B cell (primary cell): ENCODE results near the gene RBPJ. TPM values are rescaled to one million over a fixed set of nuclear protein-coding genes. Genes with fewer than 3 reads are reported as not detected.

Source experiments
- ATAC-seq: fragments of 200-7000 bp; cut with Tn5 transposase; one replicate; pipeline ENCODE4 v1.10.0; 2021; ENCODE audit warnings: low read depth, mild to moderate bottlenecking, moderate number of reproducible peaks, moderate library complexity
- CTCF ChIA-PET: fragments of 350-600 bp; sonication (Branson Sonifier 250); formaldehyde crosslinking; loops from one replicate; lab custom pipeline; 2021; ENCODE audit warnings: antibody characterized with exemption, inconsistent platforms; lab: Charles Lee
- POLR2A ChIA-PET: fragments of 350-600 bp; sonication (Branson Sonifier 250); formaldehyde crosslinking; loops from one replicate; lab custom pipeline; 2021; ENCODE audit warnings: antibody characterized with exemption; lab: Charles Lee
- DNase-seq: peaks from one replicate; pipeline ENCODE4 v3.0.0; 2013
- H2AFZ ChIP-seq: 2 replicates; pipeline ENCODE4 v1.6.1; 2012; ENCODE audit warnings: mild to moderate bottlenecking, low read depth, low read length; ENCODE audit not compliant: insufficient read depth, poor library complexity, severe bottlenecking
- H3K27ac ChIP-seq, 2 donors: 1 replicate in 1 of 2; 2 replicates in 1 of 2; pipeline ENCODE4 v1.5.1; 2012 to 2013; ENCODE audit warnings: low read length in 2 of 2, mild to moderate bottlenecking in 2 of 2, moderate library complexity in 1 of 2
- H3K27me3 ChIP-seq, 4 experiments: fragments of 200-600 bp in 1 of 4; sonication (generic) in 1 of 4; replicated peaks in 1 of 4; 1 replicate in 2 of 4; 2 replicates in 2 of 4; pipeline versions ENCODE4 v1.6.1 to v1.7.0; 2013 to 2016; ENCODE audit warnings: low read length in 3 of 4, mild to moderate bottlenecking in 2 of 4, mixed read lengths in 1 of 4, moderate library complexity in 1 of 4; ENCODE audit not compliant: insufficient read depth in 4 of 4, control insufficient read depth in 3 of 4; ENCODE audit errors: control extremely low read depth in 1 of 4
- H3K36me3 ChIP-seq, 2 experiments: replicated peaks in 1 of 2; 1 replicate in 1 of 2; 2 replicates in 1 of 2; pipeline versions ENCODE4 v1.6.1 to v1.7.1; 2013; ENCODE audit warnings: low read length in 1 of 2; ENCODE audit not compliant: insufficient read depth in 2 of 2, control insufficient read depth in 1 of 2; ENCODE audit errors: control extremely low read depth in 1 of 2, extremely low read depth in 1 of 2
- H3K4me1 ChIP-seq, 2 donors: fragments of 200-600 bp in 1 of 2; sonication (generic) in 1 of 2; 1 replicate in 1 of 2; 2 replicates in 1 of 2; pipeline versions ENCODE4 v1.5.1 to v1.6.1; 2013 to 2017; ENCODE audit warnings: low read length in 2 of 2; ENCODE audit not compliant: control insufficient read depth in 2 of 2, insufficient read depth in 2 of 2
- H3K4me2 ChIP-seq: replicated peaks from 2 replicates; pipeline ENCODE3; 2012; ENCODE audit warnings: mild to moderate bottlenecking, low read depth, low read length; ENCODE audit not compliant: poor library complexity, severe bottlenecking
- H3K4me3 ChIP-seq, 5 experiments: fragments of 200-600 bp in 1 of 5; sonication (generic) in 1 of 5; 1 replicate in 3 of 5; 2 replicates in 2 of 5; pipeline versions ENCODE4 v1.5.1 to v1.7.0; 2011 to 2016; ENCODE audit warnings: low read length in 4 of 5, mild to moderate bottlenecking in 4 of 5, low read depth in 2 of 5, control low read depth in 1 of 5, moderate library complexity in 1 of 5; ENCODE audit not compliant: insufficient read depth in 1 of 5; ENCODE audit errors: control extremely low read depth in 1 of 5, extremely low read depth in 1 of 5
- H3K79me2 ChIP-seq: fragments of 200-600 bp; sonication (generic); one replicate; pipeline ENCODE4 v1.6.0; 2016; ENCODE audit warnings: low read length; ENCODE audit not compliant: control insufficient read depth, insufficient read depth
- H3K9ac ChIP-seq: fragments of 200-600 bp; sonication (generic); 2 replicates; pipeline ENCODE4 v1.6.1; 2017; ENCODE audit warnings: mild to moderate bottlenecking, low read length, moderate library complexity
- H3K9me3 ChIP-seq, 3 donors: one replicate each; pipeline versions ENCODE4 v1.6.1 to v1.7.1; 2013; ENCODE audit warnings: low read length in 2 of 3; ENCODE audit not compliant: control insufficient read depth in 2 of 3, insufficient read depth in 1 of 3; ENCODE audit errors: control extremely low read depth in 1 of 3
- H4K20me1 ChIP-seq: 2 replicates; pipeline ENCODE4 v1.6.0; 2012; ENCODE audit warnings: mild to moderate bottlenecking, low read length; ENCODE audit not compliant: insufficient read depth, control insufficient read depth, poor library complexity, severe bottlenecking
- H3K27ac Mint-ChIP-seq: one replicate; pipeline ENCODE4 v1.8.0; 2021; ENCODE audit warnings: mixed read lengths
- H3K27me3 Mint-ChIP-seq: one replicate; pipeline ENCODE4 v1.8.0; 2021; ENCODE audit warnings: mixed read lengths
- H3K4me1 Mint-ChIP-seq: one replicate; pipeline ENCODE4 v1.8.0; 2021; ENCODE audit warnings: mixed read lengths
- H3K4me3 Mint-ChIP-seq: one replicate; pipeline ENCODE4 v1.8.0; 2021; ENCODE audit warnings: mixed read lengths
- H3K9me3 Mint-ChIP-seq: one replicate; pipeline ENCODE4 v1.8.0; 2022; ENCODE audit warnings: mixed read lengths; ENCODE audit not compliant: insufficient read depth
- CTCF ChIP-seq: fragments of 200-600 bp; IDR thresholded peaks from one replicate; pipeline ENCODE4 v1.8.0; 2022; ENCODE audit warnings: antibody characterized with exemption, mild to moderate bottlenecking
- EZH2 ChIP-seq: IDR thresholded peaks from 2 replicates; pipeline ENCODE4 v1.6.1; 2012; ENCODE audit warnings: borderline replicate concordance, low read depth, mild to moderate bottlenecking, moderate library complexity, low read length; ENCODE audit not compliant: insufficient read depth, poor library complexity, severe bottlenecking
- WGBS: methylation state at CpG from one replicate; pipeline ENCODE4 v1.1.5; 2013; ENCODE audit warnings: missing lambda C conversion rate; ENCODE audit not compliant: insufficient coverage; 5-methylcytosine and 5-hydroxymethylcytosine counted together
- intact Hi-C: fragments of 100-400 bp; cut with micrococcal nuclease; formaldehyde crosslinking; loops from one replicate; pipeline ENCODE4 v1.10.0; 2022
- polyA plus RNA-seq: library from polyadenylated mRNA; depleted of rRNA; stranded (reverse); fragments of >200 nt; gene quantifications from 2 replicates; pipeline ENCODE4 v1.2.3, GENCODE V29; 2012
- total RNA-seq, 2 donors: library from RNA; stranded (reverse); fragments of 120-200 nt in 1 of 2; gene quantifications; 1 replicate in 1 of 2; 2 replicates in 1 of 2; pipeline versions ENCODE4 v1.2.3 to v1.2.4, GENCODE V29; 2013 to 2022

RBPJ gene
- total and polyA plus RNA-seq, 2 donors (not counting 1 experiment from before 2014, with no cell fraction given) = 10.6 to 50.1 TPM

GRCh38 chr4:26297219-26297618 lies 23.6 kb upstream of the RBPJ start:
- Histone ChIP-seq H3K79me2 (no peaks in the 10 kb centered on the region), H3K36me3 (no peaks in the 10 kb centered on the region), H2AFZ (no peak overlapping the region), H3K27ac (no peak overlapping the region), H3K4me3 (no peak overlapping the region), H3K9me3 (no peaks in the 10 kb centered on the region), H3K4me1 (no peaks in the 10 kb centered on the region), H3K4me2 (no peak overlapping the region), H4K20me1 (no peaks in the 10 kb centered on the region), H3K9ac (no peak overlapping the region), H3K27me3 (peaks cover 0 to 3% (median 0%) of the 10 kb centered on the region in 4 experiments)
- TF ChIP-seq CTCF = no peak
- no peak for TF ChIP-seq EZH2
- no peak overlapping the region for H3K4me3 Mint-ChIP-seq
- 92% methylated on average over 4 of the region's 7 CpGs for WGBS
- H3K27ac Mint-ChIP-seq = no peak overlapping the region
- H3K27me3 Mint-ChIP-seq = no peaks in the 10 kb centered on the region
- H3K4me1 Mint-ChIP-seq = peaks cover 3% of the 10 kb centered on the region
- ATAC-seq (no peak), DNase-seq (no peak)
- no peaks in the 10 kb centered on the region for H3K9me3 Mint-ChIP-seq
- intact Hi-C loops = no loop called here
- ChIA-PET POLR2A (no interaction called here), CTCF (no interaction called here)

GRCh38 chr4:26298198-26298947 lies 22.4 kb upstream of the RBPJ start:
- peaks cover 0 to 3% (median 0%) of the 10 kb centered on the region in 4 experiments for H3K27me3 ChIP-seq
- DNase-seq (no peak), ATAC-seq (no peak)
- CTCF ChIA-PET = no interaction called here
- H3K4me1 ChIP-seq = no peaks in the 10 kb centered on the region
- H3K27ac Mint-ChIP-seq = no peak overlapping the region
- no peak overlapping the region for H3K9ac ChIP-seq
- peaks cover 3% of the 10 kb centered on the region for H3K4me1 Mint-ChIP-seq
- no peak overlapping the region for H3K27ac ChIP-seq
- intact Hi-C loops = no loop called here
- no CpG with 5 or more reads among the region's 5 CpGs for WGBS
- H3K4me3 Mint-ChIP-seq = no peak overlapping the region
- no peak overlapping the region for H3K4me2 ChIP-seq
- H3K36me3 ChIP-seq = no peaks in the 10 kb centered on the region
- no peaks in the 10 kb centered on the region for H3K79me2 ChIP-seq
- H4K20me1 ChIP-seq = no peaks in the 10 kb centered on the region
- H3K9me3 ChIP-seq = no peaks in the 10 kb centered on the region
- no peaks in the 10 kb centered on the region for H3K27me3 Mint-ChIP-seq
- POLR2A ChIA-PET = no interaction called here
- H3K9me3 Mint-ChIP-seq = no peaks in the 10 kb centered on the region
- TF ChIP-seq CTCF (no peak), EZH2 (no peak)
- no peak overlapping the region for H2AFZ ChIP-seq
- H3K4me3 ChIP-seq = no peak overlapping the region
